Dorsolateral prefrontal cortex (tissue), 118 donors: ENCODE results near the gene UBA1. TPM values are rescaled to one million over a fixed set of nuclear protein-coding genes. Genes with fewer than 3 reads are reported as not detected.

Experiments
- total RNA-seq, 120 experiments: library from RNA; stranded (reverse); gene quantifications; one replicate each; pipeline versions ENCODE4 v1.2.3 to v1.2.4, GENCODE V29; 2022

UBA1 gene
- total RNA-seq, 120 experiments from 2014 or later = 186 to 279 (median 239) TPM

Other genes with a start within 250 kb of the UBA1 start
- gene RGN, start 115.4 kb upstream of the UBA1 start, total RNA-seq = 10 to 100 TPM; 15.1 to 39.4 (median 24.7) TPM
- 10 to 100 TPM; 40.8 to 88.5 (median 65.6) TPM for gene NDUFB11, start 49.1 kb upstream of the UBA1 start, total RNA-seq
- 10 to 100 TPM; 25.1 to 47.6 (median 36.8) TPM for gene RBM10, start 48.6 kb upstream of the UBA1 start, total RNA-seq
- 100 to 1,000 TPM in 118 of 120 experiments, 10 to 100 TPM in 2; 81.5 to 187 (median 132) TPM for gene CDK16, start 24.9 kb downstream of the UBA1 start, total RNA-seq
- gene USP11, start 39.2 kb downstream of the UBA1 start, total RNA-seq = 100 to 1,000 TPM; 162 to 456 (median 351) TPM
- 1 to 10 TPM; 1.3 to 4.3 (median 2.6) TPM for gene ZNF157, start 176.7 kb downstream of the UBA1 start, total RNA-seq